Choroid plexus epithelial cell (primary cell): ENCODE measurements around the gene ENKUR.

Experiments used
- DNase-seq: peaks from one replicate; pipeline ENCODE4 v3.0.0-alpha.2; 2010; ENCODE audit warnings: low read depth
- H3K4me3 ChIP-seq: 2 replicates; pipeline ENCODE4 v1.5.1; 2011; ENCODE audit warnings: low read depth, mild to moderate bottlenecking, control low read depth, low read length, moderate library complexity
- TF ChIP-seq, protein P1 (sequence below): conservative IDR thresholded peaks from 2 replicates; pipeline ENCODE4 v1.5.1; 2011; ENCODE audit warnings: low read depth, mild to moderate bottlenecking, control low read depth, inconsistent platforms, low read length, moderate library complexity

Gene ENKUR, protein sequence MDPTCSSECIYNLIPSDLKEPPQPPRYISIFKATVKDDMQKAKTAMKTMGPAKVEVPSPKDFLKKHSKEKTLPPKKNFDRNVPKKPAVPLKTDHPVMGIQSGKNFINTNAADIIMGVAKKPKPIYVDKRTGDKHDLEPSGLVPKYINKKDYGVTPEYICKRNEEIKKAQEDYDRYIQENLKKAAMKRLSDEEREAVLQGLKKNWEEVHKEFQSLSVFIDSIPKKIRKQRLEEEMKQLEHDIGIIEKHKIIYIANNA

DNA sequence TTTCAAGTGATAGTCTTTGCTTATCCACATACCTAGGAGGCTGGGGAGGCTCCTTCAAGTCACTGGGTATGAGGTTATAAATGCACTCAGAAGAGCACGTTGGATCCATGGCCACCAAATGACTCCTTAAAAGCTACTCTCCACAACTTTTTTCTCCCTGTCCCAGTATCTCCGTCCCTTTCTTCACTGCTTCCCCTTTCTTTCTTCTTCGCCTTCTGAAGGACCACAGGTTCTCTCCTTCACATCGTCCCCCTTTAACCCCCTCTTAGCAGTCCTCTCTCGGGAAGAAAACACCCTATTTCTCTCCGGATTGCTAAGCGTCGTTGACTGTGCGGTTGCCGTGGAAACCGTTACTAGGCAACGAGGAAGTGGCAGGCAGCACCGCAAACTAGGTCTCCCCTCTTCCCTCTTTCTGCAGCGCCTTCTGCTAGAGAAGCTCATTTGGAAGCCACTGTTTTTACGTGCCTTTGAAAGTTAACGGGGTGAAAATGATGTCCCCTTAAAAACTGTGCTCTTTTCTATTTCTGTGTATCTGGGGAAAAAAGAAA, at the start of gene ENKUR:
Gene ENKUR (minus strand): TSS at position 331 of the 548 bp plus-strand sequence. CDS start 222 bp downstream, at position 109.
- TF ChIP-seq, protein P1, sequence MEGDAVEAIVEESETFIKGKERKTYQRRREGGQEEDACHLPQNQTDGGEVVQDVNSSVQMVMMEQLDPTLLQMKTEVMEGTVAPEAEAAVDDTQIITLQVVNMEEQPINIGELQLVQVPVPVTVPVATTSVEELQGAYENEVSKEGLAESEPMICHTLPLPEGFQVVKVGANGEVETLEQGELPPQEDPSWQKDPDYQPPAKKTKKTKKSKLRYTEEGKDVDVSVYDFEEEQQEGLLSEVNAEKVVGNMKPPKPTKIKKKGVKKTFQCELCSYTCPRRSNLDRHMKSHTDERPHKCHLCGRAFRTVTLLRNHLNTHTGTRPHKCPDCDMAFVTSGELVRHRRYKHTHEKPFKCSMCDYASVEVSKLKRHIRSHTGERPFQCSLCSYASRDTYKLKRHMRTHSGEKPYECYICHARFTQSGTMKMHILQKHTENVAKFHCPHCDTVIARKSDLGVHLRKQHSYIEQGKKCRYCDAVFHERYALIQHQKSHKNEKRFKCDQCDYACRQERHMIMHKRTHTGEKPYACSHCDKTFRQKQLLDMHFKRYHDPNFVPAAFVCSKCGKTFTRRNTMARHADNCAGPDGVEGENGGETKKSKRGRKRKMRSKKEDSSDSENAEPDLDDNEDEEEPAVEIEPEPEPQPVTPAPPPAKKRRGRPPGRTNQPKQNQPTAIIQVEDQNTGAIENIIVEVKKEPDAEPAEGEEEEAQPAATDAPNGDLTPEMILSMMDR, result no peak
- peak; percentile 95 for DNase-seq
- peak within 1 kb of the TSS; percentile 72 for H3K4me3 ChIP-seq

DNA sequence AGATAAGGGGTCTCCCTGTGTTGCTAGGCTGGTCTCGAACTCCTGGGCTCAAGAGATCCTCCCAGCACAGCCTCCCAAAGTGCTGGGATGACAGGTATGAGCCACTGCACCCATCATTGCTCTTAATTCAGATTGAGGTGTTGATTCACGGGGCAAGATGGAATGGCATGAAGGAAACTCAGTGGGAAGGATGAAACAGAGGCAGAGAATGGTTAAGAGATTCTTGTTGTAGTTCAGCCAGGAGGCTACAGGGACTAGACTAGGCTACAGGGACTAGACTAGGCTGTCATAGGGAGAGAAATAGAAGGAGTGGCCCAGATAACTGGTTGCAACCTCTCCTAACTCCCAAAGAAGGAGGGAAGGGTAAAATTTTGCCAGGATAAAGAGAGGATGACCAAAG, 48.4 kb upstream of the ENKUR start:
- no peak for DNase-seq
- TF ChIP-seq, protein P1, result no peak
- no peak overlapping the region for H3K4me3 ChIP-seq

DNA sequence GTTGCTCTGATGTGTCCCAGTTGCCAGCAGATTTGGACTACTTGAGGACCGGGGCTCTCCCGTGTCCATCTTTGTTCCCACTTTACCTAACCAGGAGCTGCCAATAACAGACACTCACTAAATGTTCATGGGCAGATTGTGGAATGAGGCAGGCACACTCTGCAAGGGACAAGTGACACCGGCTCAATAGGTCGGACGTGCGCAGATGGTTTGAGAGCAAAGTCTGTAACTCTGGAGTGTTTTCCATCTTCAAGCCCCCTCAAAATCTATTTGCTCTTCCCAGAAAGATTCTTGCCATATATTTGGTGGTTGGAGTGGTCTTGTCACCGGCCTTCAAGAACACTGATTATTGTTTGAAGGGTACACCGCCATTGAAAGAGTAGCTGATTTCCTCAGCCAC, 47.7 kb upstream of the ENKUR start:
- TF ChIP-seq, protein P1, result no peak
- no peak overlapping the region for H3K4me3 ChIP-seq
- DNase-seq, result no peak

DNA sequence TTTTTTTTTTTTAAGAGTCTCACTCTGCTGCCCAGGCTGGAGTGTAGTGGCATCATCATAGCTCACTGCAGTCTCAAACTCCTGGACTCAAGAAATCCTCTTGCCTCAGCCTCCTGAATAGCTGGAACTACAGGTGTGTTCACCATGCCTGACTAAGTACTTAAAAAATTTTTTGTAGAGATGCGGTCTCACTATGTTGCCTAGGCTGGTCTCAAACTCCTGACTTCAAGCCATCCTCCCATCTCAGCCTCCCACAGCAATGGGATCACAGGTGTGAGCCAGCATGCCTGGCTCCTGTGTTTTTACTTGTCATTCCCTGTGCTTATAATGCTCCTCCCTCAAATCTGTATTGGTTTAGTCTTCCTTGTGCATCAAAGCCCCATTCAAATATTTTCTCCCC, 47.2 kb upstream of the ENKUR start:
- no peak for DNase-seq
- no peak overlapping the region for H3K4me3 ChIP-seq
- TF ChIP-seq, protein P1, result no peak

DNA sequence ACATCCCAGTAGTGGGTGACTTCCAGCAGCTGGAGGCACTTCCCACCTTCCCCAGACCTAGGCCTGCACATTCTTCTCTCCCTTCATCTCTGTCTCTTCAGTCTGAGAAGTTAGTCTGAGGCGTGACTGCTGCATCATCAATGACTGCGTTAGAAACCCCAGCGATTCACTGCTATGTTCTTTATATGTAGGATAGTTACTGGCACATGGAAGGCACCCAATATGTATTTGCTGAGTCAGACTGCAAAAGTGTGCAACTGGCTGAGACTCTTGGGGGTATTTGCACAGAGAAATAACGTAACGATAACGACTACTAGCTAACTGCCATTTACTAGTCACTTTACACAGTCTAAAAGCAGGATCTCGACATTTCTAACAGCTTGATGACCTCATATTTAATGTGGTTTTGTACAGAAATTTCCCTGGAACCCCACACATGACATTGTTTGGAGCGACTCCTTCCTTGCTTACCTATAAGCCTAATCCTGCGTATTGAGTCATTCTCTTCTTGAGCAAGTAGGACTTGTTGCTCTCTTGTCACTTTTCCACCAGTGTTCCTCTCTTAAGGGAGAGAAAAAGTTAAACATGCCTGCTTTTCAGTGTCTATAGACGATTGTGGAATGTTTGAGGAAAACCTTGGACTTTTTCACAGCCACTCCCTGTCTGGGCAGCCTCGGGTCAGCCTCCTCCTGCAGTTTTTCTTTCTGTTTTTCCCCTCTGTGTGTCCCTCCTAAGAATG, 45.9 kb upstream of the ENKUR start:
- DNase-seq, result peak; percentile 20
- TF ChIP-seq, protein P1, result no peak
- H3K4me3 ChIP-seq, result no peak overlapping the region

DNA sequence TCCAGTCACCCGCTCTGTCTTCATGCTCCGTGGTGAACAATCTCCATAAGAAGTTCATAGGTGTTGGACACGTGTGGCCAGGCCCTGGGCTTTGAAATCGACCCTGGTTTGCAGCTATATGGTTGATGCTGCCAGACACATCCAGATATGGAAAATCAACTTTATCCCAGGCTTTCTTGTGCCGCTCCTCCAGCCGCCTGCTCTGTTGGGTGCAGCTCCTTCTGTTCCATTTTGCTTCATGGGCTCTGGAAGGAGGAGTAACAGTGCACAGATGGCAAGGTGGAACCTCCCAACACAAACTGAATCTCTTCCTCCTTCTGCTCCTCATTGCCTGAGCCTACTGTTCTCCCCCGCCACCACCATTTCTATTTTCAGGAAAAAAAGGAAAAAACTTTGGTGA, 45.2 kb upstream of the ENKUR start:
- no peak overlapping the region for H3K4me3 ChIP-seq
- TF ChIP-seq, protein P1, result no peak
- DNase-seq, result no peak

DNA sequence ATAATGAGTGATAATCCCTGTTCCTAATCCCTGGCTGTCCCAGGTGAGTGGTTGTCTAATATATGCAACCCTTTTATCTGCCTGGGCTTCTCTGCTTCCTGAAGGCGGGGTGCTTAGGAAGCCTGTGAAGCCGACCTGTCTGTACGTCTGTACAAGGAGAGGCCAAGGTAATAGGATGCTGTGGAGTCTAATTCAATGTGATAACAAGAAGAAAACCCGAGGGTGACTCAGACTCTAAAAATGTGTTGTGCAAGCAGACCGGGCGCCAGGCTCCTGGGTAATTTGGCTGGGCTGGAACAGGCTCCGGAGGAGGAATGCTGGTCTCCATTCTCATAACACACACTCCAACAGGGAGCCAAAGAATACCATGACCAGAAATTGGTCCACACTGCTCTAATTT, 44.0 kb upstream of the ENKUR start:
- TF ChIP-seq, protein P1, result no peak
- no peak overlapping the region for H3K4me3 ChIP-seq
- DNase-seq, result peak; percentile 94
